ENCODE measurements around the gene EEF1AKMT2. TPM values are rescaled to one million over a fixed set of nuclear protein-coding genes. Genes with fewer than 3 reads are reported as not detected.

EEF1AKMT2 gene
- polyA plus RNA-seq, 1 of the 3 experiments (the other 2 are of a cell fraction), result 14.0 TPM

DNA sequence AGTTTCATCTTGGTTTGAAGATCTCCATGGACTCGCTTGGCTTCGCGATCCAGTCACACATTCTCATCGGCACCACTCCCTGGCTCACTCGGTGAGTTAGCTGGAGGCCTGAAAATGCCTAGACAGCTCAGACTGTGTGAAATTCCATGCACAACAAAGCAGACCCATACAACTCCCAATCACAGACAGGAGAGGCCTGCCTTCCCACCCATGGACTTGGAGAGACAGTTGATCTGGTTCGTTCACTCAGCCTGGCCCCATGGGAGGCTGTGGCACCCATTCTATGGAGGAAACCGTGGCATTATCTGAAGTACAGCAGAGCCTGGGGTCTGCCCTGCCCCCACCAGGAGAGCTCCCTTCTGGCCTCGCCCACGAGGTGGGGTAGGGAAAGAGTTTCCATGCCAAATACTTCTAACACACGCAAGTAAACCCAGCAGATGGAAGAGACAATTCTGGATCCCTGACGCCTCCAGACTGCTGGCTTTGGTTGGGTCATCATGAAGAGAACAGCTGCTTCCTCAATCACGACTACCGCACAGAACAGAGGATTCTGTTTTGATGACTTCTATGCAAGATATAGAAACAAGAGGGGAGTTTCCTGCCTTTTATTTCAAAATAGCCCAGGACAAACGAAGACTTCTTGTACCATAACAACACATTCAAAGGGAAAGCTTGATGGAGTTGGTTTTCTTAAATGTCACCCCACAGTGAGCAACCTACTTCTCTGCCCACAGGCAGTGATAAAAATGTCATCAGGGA is 63.4 kb downstream of the EEF1AKMT2 start:
- Histone ChIP-seq H2AFZ (ENCODE audit: low read depth) (no peak overlapping the region), H3K9me3 (no peaks in the 10 kb centered on the region), H3K4me1 (ENCODE audit: control insufficient read depth in 1 of 2, insufficient read depth in 2 of 2, low read depth in 1 of 2, low read length in 1 of 2) (peaks cover 3 to 26% of the 10 kb centered on the region in 2 experiments; a peak in 2 of 4 replicates), H4K20me1 (ENCODE audit: insufficient read depth) (no peaks in the 10 kb centered on the region), H3F3A (replicated peaks; ENCODE audit: insufficient read depth) (no peaks in the 10 kb centered on the region), H3K36me3 (replicated peaks in 1 of 2; ENCODE audit: control insufficient read depth in 1 of 2, insufficient read depth in 2 of 2, low read length in 1 of 2) (peaks cover 0 to 2% of the 10 kb centered on the region in 2 experiments), H3K4me3 (ENCODE audit: low read depth in 2 of 2, low read length in 1 of 2) (no peak overlapping the region), H3K4me2 (no peak overlapping the region), H3K9ac (no peak overlapping the region), H3K27ac (ENCODE audit: low read depth in 2 of 2, low read length in 1 of 2) (no peak overlapping the region), H3K27me3 (ENCODE audit: insufficient read depth) (no peaks in the 10 kb centered on the region), H3K79me2 (ENCODE audit: insufficient read depth) (peaks cover 5% of the 10 kb centered on the region; the same call in 1 of the 2 replicates), H3K9me2 (no peaks in the 10 kb centered on the region)
- 93% methylated on average over 12 of the region's 14 CpGs for WGBS (ENCODE audit: low lambda C conversion rate)
- DNase-seq, result no peak
- POLR2A ChIA-PET, result interaction anchor here (0.6 kb wide), 1 partner anchor 38 kb away, joined by 3 read pairs; no protein-coding TSS in a partner anchor
- TF ChIP-seq RCOR1 (IDR thresholded peaks at IDR 0.05; ENCODE audit: low read length) (no peak), FOXM1 (IDR thresholded peaks at IDR 0.05; ENCODE audit: low read depth) (no peak), NFIC (IDR thresholded peaks at IDR 0.05; ENCODE audit: borderline replicate concordance) (no peak), TAF1 (IDR thresholded peaks at IDR 0.05; ENCODE audit: borderline replicate concordance, low read depth, low read length) (no peak)
- CTCF ChIA-PET, result interaction anchor here (6.2 kb wide), 1 partner anchor 13 kb away, joined by 33 read pairs; no protein-coding TSS in a partner anchor

DNA sequence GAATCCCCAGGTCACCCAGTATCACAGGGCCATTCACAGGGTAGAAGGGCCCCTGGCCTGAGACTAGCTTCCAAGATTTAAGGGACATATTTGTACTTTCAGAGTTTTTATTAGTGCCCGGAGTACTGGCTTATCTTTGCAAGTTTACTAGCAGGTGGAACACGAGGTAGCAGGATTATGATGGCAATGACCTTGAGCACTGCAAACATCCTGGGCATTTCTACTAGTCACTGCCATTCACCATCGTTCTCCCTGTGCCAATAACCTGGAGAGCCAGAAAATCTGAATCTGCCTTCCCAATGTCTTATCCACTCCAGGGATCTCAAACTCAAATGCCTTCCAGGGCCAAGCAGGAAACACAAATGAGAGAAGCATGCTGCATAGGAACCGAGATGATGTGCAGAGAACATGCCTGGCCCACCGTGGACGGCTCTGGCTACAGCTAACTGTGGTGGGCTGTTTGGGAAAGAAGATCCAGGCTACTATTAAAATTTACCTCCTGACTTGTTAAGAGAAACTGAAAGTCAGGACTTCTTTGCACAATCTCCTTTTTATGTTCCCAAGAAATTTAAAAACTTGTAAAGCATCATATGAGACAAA is 64.2 kb downstream of the EEF1AKMT2 start:
- H4K20me1 ChIP-seq (ENCODE audit: insufficient read depth), result no peaks in the 10 kb centered on the region
- no peaks in the 10 kb centered on the region for H3K9me3 ChIP-seq
- no peak overlapping the region for H3K9ac ChIP-seq
- no peaks in the 10 kb centered on the region for H3K27me3 ChIP-seq (ENCODE audit: insufficient read depth)
- H3K4me3 ChIP-seq (ENCODE audit: low read depth in 2 of 2, low read length in 1 of 2), result no peak overlapping the region
- peaks cover 0 to 4% of the 10 kb centered on the region in 2 experiments for H3K36me3 ChIP-seq (replicated peaks in 1 of 2; ENCODE audit: control insufficient read depth in 1 of 2, insufficient read depth in 2 of 2, low read length in 1 of 2)
- DNase-seq, result no peak
- WGBS (ENCODE audit: low lambda C conversion rate), result 79% methylated on average over 6 of the region's 6 CpGs
- no peak overlapping the region for H3K4me2 ChIP-seq
- H2AFZ ChIP-seq (ENCODE audit: low read depth), result no peak overlapping the region
- CTCF ChIA-PET, result interaction anchor here (1.0 to 6.2 kb wide), 3 partner anchors 14 to 56 kb away, joined by 4 to 33 read pairs (median 16); no protein-coding TSS in a partner anchor
- H3K27ac ChIP-seq (ENCODE audit: low read depth in 2 of 2, low read length in 1 of 2), result no peak overlapping the region
- H3K4me1 ChIP-seq (ENCODE audit: control insufficient read depth in 1 of 2, insufficient read depth in 2 of 2, low read depth in 1 of 2, low read length in 1 of 2), result peaks cover 0 to 21% of the 10 kb centered on the region in 2 experiments; a peak in 1 of 4 replicates
- H3K79me2 ChIP-seq (ENCODE audit: insufficient read depth), result peaks cover 1% of the 10 kb centered on the region; the same call in 1 of the 2 replicates
- no peaks in the 10 kb centered on the region for H3F3A ChIP-seq (replicated peaks; ENCODE audit: insufficient read depth)
- no peaks in the 10 kb centered on the region for H3K9me2 ChIP-seq
- POLR2A ChIA-PET, result interaction anchor here (0.6 kb wide), 1 partner anchor 37 kb away, joined by 3 read pairs; no protein-coding TSS in a partner anchor
- TF ChIP-seq, protein P1, sequence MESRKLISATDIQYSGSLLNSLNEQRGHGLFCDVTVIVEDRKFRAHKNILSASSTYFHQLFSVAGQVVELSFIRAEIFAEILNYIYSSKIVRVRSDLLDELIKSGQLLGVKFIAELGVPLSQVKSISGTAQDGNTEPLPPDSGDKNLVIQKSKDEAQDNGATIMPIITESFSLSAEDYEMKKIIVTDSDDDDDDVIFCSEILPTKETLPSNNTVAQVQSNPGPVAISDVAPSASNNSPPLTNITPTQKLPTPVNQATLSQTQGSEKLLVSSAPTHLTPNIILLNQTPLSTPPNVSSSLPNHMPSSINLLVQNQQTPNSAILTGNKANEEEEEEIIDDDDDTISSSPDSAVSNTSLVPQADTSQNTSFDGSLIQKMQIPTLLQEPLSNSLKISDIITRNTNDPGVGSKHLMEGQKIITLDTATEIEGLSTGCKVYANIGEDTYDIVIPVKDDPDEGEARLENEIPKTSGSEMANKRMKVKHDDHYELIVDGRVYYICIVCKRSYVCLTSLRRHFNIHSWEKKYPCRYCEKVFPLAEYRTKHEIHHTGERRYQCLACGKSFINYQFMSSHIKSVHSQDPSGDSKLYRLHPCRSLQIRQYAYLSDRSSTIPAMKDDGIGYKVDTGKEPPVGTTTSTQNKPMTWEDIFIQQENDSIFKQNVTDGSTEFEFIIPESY (IDR thresholded peaks at IDR 0.05; ENCODE audit: borderline replicate concordance, low read depth), result no peak
- TF ChIP-seq GABPA (IDR thresholded peaks at IDR 0.05; ENCODE audit: low read depth) (no peak), ELF1 (IDR thresholded peaks at IDR 0.05) (no peak), RFX5 (IDR thresholded peaks at IDR 0.05; ENCODE audit: low read length) (no peak), PBX3 (IDR thresholded peaks at IDR 0.05) (no peak), CTCF (IDR thresholded peaks at IDR 0.05) (no peak), NFIC (IDR thresholded peaks at IDR 0.05; ENCODE audit: borderline replicate concordance) (no peak), TEAD4 (IDR thresholded peaks at IDR 0.05; ENCODE audit: borderline replicate concordance, insufficient read depth) (no peak), RAD21 (IDR thresholded peaks at IDR 0.05; ENCODE audit: low read length) (no peak), POLR2AphosphoS5 (IDR thresholded peaks at IDR 0.05; ENCODE audit: low read depth, low read length) (no peak), CHD2 (IDR thresholded peaks at IDR 0.05; ENCODE audit: low read length, partially characterized antibody) (no peak), EZH2phosphoT487 (IDR thresholded peaks at IDR 0.05; ENCODE audit: borderline replicate concordance, low read depth) (no peak), FOSL2 (IDR thresholded peaks at IDR 0.05; ENCODE audit: borderline replicate concordance, low read depth) (no peak), TAF1 (IDR thresholded peaks at IDR 0.05; ENCODE audit: borderline replicate concordance, low read depth, low read length) (no peak), SMC3 (IDR thresholded peaks at IDR 0.05; ENCODE audit: low read depth, low read length) (no peak)
- TF ChIP-seq, protein P2, sequence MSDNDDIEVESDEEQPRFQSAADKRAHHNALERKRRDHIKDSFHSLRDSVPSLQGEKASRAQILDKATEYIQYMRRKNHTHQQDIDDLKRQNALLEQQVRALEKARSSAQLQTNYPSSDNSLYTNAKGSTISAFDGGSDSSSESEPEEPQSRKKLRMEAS (IDR thresholded peaks at IDR 0.05; ENCODE audit: low read depth), result no peak
- TF ChIP-seq, protein P3, sequence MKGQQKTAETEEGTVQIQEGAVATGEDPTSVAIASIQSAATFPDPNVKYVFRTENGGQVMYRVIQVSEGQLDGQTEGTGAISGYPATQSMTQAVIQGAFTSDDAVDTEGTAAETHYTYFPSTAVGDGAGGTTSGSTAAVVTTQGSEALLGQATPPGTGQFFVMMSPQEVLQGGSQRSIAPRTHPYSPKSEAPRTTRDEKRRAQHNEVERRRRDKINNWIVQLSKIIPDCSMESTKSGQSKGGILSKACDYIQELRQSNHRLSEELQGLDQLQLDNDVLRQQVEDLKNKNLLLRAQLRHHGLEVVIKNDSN (IDR thresholded peaks at IDR 0.05; ENCODE audit: borderline replicate concordance, low read depth), result no peak

Data from SK-N-SH (cell line).